ENCODE measurements around the gene SIN3B.

The SIN3B gene

GRCh38 chr19:16883522-16883921 lies 54.3 kb downstream of the SIN3B start:
- Mint-ChIP-seq H3K27ac (no peak overlapping the region), H3K36me3 (ENCODE audit: low read depth) (peaks cover 39% of the 10 kb centered on the region), H3K4me1 (peaks cover 8% of the 10 kb centered on the region), H3K9me3 (peaks cover 25% of the 10 kb centered on the region), H3K27me3 (ENCODE audit: low read depth, poor library complexity) (peaks cover 3% of the 10 kb centered on the region), H3K4me3 (no peak overlapping the region)
- no peak for DNase-seq
- TF ChIP-seq, protein P1, sequence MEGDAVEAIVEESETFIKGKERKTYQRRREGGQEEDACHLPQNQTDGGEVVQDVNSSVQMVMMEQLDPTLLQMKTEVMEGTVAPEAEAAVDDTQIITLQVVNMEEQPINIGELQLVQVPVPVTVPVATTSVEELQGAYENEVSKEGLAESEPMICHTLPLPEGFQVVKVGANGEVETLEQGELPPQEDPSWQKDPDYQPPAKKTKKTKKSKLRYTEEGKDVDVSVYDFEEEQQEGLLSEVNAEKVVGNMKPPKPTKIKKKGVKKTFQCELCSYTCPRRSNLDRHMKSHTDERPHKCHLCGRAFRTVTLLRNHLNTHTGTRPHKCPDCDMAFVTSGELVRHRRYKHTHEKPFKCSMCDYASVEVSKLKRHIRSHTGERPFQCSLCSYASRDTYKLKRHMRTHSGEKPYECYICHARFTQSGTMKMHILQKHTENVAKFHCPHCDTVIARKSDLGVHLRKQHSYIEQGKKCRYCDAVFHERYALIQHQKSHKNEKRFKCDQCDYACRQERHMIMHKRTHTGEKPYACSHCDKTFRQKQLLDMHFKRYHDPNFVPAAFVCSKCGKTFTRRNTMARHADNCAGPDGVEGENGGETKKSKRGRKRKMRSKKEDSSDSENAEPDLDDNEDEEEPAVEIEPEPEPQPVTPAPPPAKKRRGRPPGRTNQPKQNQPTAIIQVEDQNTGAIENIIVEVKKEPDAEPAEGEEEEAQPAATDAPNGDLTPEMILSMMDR (IDR thresholded peaks at IDR 0.05), result no peak

DNA sequence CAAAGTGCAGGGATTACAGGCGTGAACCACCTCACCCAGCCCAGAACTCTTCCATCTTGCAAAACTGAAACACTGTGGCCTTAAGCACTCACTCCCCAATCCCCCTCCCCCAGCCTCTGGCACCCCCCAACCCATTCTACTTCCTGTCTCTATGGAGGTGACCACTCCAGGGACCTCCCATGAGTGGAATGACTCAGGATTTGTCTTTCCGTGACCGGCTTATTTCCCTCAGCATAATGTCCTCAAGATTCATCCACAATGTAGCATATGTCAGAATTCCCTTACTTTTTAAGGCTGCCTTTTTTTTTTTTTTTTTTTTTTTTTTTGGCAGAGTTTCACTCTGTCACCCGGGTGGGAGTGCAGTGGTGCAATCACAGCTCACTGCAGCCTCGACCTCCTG lies 56.0 kb downstream of the SIN3B start:
- no peak overlapping the region for H3K27ac Mint-ChIP-seq

GRCh38 chr19:16886305-16886880 lies 57.2 kb downstream of the SIN3B start:
- H3K27me3 Mint-ChIP-seq (ENCODE audit: low read depth, poor library complexity), result peaks cover 5% of the 10 kb centered on the region
- TF ChIP-seq, protein P1 (IDR thresholded peaks at IDR 0.05), result no peak
- DNase-seq, result no peak
- H3K4me3 Mint-ChIP-seq, result no peak overlapping the region
- peaks cover 21% of the 10 kb centered on the region for H3K4me1 Mint-ChIP-seq
- H3K27ac Mint-ChIP-seq, result no peak overlapping the region
- peaks cover 17% of the 10 kb centered on the region for H3K36me3 Mint-ChIP-seq (ENCODE audit: low read depth)
- H3K9me3 Mint-ChIP-seq, result peaks cover 20% of the 10 kb centered on the region

More for the DNA sequence above, 56.0 kb downstream of the SIN3B start:
- Mint-ChIP-seq H3K4me3 (no peak overlapping the region), H3K27me3 (ENCODE audit: low read depth, poor library complexity) (peaks cover 3% of the 10 kb centered on the region), H3K9me3 (peaks cover 25% of the 10 kb centered on the region), H3K4me1 (peaks cover 17% of the 10 kb centered on the region), H3K36me3 (ENCODE audit: low read depth) (peaks cover 29% of the 10 kb centered on the region)
- no peak for DNase-seq
- TF ChIP-seq, protein P1 (IDR thresholded peaks at IDR 0.05), result no peak

GRCh38 chr19:16887353-16888265 lies 58.4 kb downstream of the SIN3B start:
- peaks cover 21% of the 10 kb centered on the region for H3K4me1 Mint-ChIP-seq
- DNase-seq, result no peak
- H3K9me3 Mint-ChIP-seq, result peaks cover 8% of the 10 kb centered on the region
- H3K27ac Mint-ChIP-seq, result no peak overlapping the region
- TF ChIP-seq, protein P1 (IDR thresholded peaks at IDR 0.05), result no peak
- no peak overlapping the region for H3K4me3 Mint-ChIP-seq
- H3K36me3 Mint-ChIP-seq (ENCODE audit: low read depth), result peaks cover 6% of the 10 kb centered on the region
- H3K27me3 Mint-ChIP-seq (ENCODE audit: low read depth, poor library complexity), result peaks cover 9% of the 10 kb centered on the region

GRCh38 chr19:16888629-16889365 lies 59.6 kb downstream of the SIN3B start, which contains the start of gene F2RL3:
F2RL3 (plus strand) TSS chr19:16888999; CDS start chr19:16889190, 191 bp downstream.
- Mint-ChIP-seq H3K4me3 (no peak within 1 kb of the TSS), H3K4me1 (peaks cover 21% of the 10 kb centered on the region), H3K36me3 (ENCODE audit: low read depth) (no peaks in the 10 kb centered on the region), H3K27me3 (ENCODE audit: low read depth, poor library complexity) (peaks cover 9% of the 10 kb centered on the region), H3K9me3 (no peaks in the 10 kb centered on the region), H3K27ac (no peak within 1 kb of the TSS)
- TF ChIP-seq, protein P1 (IDR thresholded peaks at IDR 0.05), result no peak
- no peak for DNase-seq
